ENCODE measurements around the gene CDH12. TPM values are rescaled to one million over a fixed set of nuclear protein-coding genes. Genes with fewer than 3 reads are reported as not detected.

CDH12 gene
- total RNA-seq, 4 donors from 2014 or later = not detected

DNA sequence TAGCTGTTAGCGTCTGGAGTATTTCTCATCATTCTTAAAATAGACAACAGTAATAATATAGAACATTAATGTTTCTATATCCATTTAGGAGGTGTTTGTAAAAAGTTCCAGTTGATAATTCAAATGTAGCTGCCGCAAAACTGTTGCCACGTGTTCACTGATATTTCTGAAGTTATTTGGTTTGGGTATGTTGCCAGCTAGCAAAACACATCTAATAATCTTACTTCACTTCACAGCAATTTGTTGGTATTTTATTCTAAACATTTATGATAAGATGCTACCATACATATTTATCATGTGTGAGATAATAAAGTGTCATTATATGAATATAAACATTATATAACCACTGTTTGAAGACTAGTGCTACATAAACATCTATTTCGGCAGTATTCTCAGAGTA, 101.6 kb downstream of the CDH12 start:
- Histone ChIP-seq H3K9me3 (no peaks in the 10 kb centered on the region), H3K36me3 (no peaks in the 10 kb centered on the region), H3K27ac (no peak overlapping the region), H3K4me1 (no peaks in the 10 kb centered on the region), H3K27me3 (no peaks in the 10 kb centered on the region), H3K4me3 (replicated peaks in 1 of 3) (no peak overlapping the region)
- no peak for DNase-seq
- intact Hi-C loops (cut with DNase I) = no loop called here
- 85% methylated on average over 4 of the region's 4 CpGs for WGBS, 2 donors
- no peak for TF ChIP-seq CTCF (IDR thresholded peaks at IDR 0.05)
- TF ChIP-seq POLR2A (IDR thresholded peaks at IDR 0.05) = no peak

- no peak overlapping the region for H3K4me3 ChIP-seq (replicated peaks in 1 of 3)
- H3K4me1 ChIP-seq = no peaks in the 10 kb centered on the region
- TF ChIP-seq POLR2A (IDR thresholded peaks at IDR 0.05) = no peak
- no peak for TF ChIP-seq CTCF (IDR thresholded peaks at IDR 0.05)
- H3K27ac ChIP-seq = no peak overlapping the region
- intact Hi-C loops (cut with DNase I) = no loop called here
- 69 to 75% methylated on average over 3 of the region's 3 CpGs for WGBS, 2 donors
- H3K27me3 ChIP-seq = no peaks in the 10 kb centered on the region
- H3K36me3 ChIP-seq = no peaks in the 10 kb centered on the region
- DNase-seq = no peak
- no peaks in the 10 kb centered on the region for H3K9me3 ChIP-seq
Observed at GRCh38 chr5:22736443-22737003, 116.6 kb downstream of the CDH12 start.

- Histone ChIP-seq H3K9me3 (no peaks in the 10 kb centered on the region), H3K27me3 (no peaks in the 10 kb centered on the region), H3K27ac (no peak overlapping the region), H3K4me1 (no peaks in the 10 kb centered on the region), H3K4me3 (replicated peaks in 1 of 3) (no peak overlapping the region), H3K36me3 (no peaks in the 10 kb centered on the region)
- 93 to 96% methylated on average over 2 of the region's 2 CpGs for WGBS, 2 donors
- DNase-seq = no peak
- intact Hi-C loops (cut with DNase I) = no loop called here
- TF ChIP-seq CTCF (IDR thresholded peaks at IDR 0.05) = no peak
- no peak for TF ChIP-seq POLR2A (IDR thresholded peaks at IDR 0.05)
Observed at GRCh38 chr5:22734907-22735306, 118.2 kb downstream of the CDH12 start.

- TF ChIP-seq POLR2A (IDR thresholded peaks at IDR 0.05) (no peak), CTCF (IDR thresholded peaks at IDR 0.05) (no peak)
- no peaks in the 10 kb centered on the region for H3K4me1 ChIP-seq
- DNase-seq = no peak
- intact Hi-C loops (cut with DNase I) = no loop called here
- H3K4me3 ChIP-seq (replicated peaks in 1 of 3) = no peak overlapping the region
- 34 to 42% methylated on average over 4 of the region's 4 CpGs for WGBS, 2 donors
- H3K9me3 ChIP-seq = no peaks in the 10 kb centered on the region
- no peaks in the 10 kb centered on the region for H3K27me3 ChIP-seq
- H3K36me3 ChIP-seq = no peaks in the 10 kb centered on the region
- H3K27ac ChIP-seq = no peak overlapping the region
Observed at GRCh38 chr5:22728610-22729009, 124.5 kb downstream of the CDH12 start.

DNA sequence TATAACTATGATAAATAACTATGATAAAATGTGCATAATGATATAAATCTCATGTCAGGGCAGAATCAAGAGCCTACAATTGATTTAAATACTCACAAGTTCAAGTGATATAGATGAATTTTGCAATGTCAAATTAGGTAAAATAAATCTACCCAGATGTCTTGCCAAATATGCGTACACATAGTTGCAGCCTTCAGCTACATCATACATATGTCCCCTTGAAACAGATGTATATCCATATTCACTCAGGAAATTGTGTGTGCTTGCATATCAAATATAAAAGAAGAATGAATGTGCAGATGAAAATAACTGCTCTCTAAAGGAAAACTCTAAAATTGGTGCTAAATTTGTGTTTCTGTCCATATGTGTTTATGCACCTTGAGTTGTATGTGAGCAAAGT, 130.7 kb downstream of the CDH12 start:
- no peak overlapping the region for H3K4me3 ChIP-seq (replicated peaks in 1 of 3)
- 92 to 96% methylated on average over 1 of the region's 1 CpG for WGBS, 2 donors
- H3K9me3 ChIP-seq = no peaks in the 10 kb centered on the region
- no peak for TF ChIP-seq POLR2A (IDR thresholded peaks at IDR 0.05)
- no peaks in the 10 kb centered on the region for H3K4me1 ChIP-seq
- H3K27ac ChIP-seq = no peak overlapping the region
- no peak for DNase-seq
- no peaks in the 10 kb centered on the region for H3K27me3 ChIP-seq
- intact Hi-C loops (cut with DNase I) = no loop called here
- no peaks in the 10 kb centered on the region for H3K36me3 ChIP-seq

GRCh38 chr5:22722056-22722455, 131.1 kb downstream of the CDH12 start:
- Histone ChIP-seq H3K4me1 (no peaks in the 10 kb centered on the region), H3K27me3 (no peaks in the 10 kb centered on the region), H3K4me3 (replicated peaks in 1 of 3) (no peak overlapping the region), H3K9me3 (no peaks in the 10 kb centered on the region), H3K27ac (no peak overlapping the region), H3K36me3 (no peaks in the 10 kb centered on the region)
- TF ChIP-seq POLR2A (IDR thresholded peaks at IDR 0.05) (no peak), CTCF (IDR thresholded peaks at IDR 0.05) (no peak)
- 38 to 41% methylated on average over 1 of the region's 1 CpG for WGBS, 2 donors
- intact Hi-C loops (cut with DNase I) = no loop called here
- no peak for DNase-seq

All from thyroid gland (tissue), 4 donors.